Glutamatergic neuron (in vitro differentiated cells): ENCODE results near the gene NOTUM. TPM values are rescaled to one million over a fixed set of nuclear protein-coding genes. Genes with fewer than 3 reads are reported as not detected.

Experiments used
- DNase-seq: peaks from one replicate; pipeline ENCODE4 v3.0.0; 2022
- H3K27ac Mint-ChIP-seq: one replicate; pipeline ENCODE4 v1.8.0; 2020; ENCODE audit warnings: mild to moderate bottlenecking, mixed read lengths, inconsistent platforms; ENCODE audit not compliant: unreplicated experiment
- H3K27me3 Mint-ChIP-seq: one replicate; pipeline ENCODE4 v1.8.0; 2020; ENCODE audit warnings: mild to moderate bottlenecking, moderate library complexity, mixed read lengths, inconsistent platforms; ENCODE audit not compliant: unreplicated experiment
- H3K36me3 Mint-ChIP-seq: one replicate; pipeline ENCODE4 v1.8.0; 2020; ENCODE audit warnings: mild to moderate bottlenecking, mixed read lengths, inconsistent platforms; ENCODE audit not compliant: unreplicated experiment
- H3K4me1 Mint-ChIP-seq: one replicate; pipeline ENCODE4 v1.8.0; 2020; ENCODE audit warnings: mild to moderate bottlenecking, low read depth, mixed read lengths, inconsistent platforms; ENCODE audit not compliant: unreplicated experiment
- H3K4me3 Mint-ChIP-seq: one replicate; pipeline ENCODE4 v1.8.0; 2020; ENCODE audit warnings: mild to moderate bottlenecking, mixed read lengths, inconsistent platforms; ENCODE audit not compliant: unreplicated experiment
- H3K9me3 Mint-ChIP-seq: one replicate; pipeline ENCODE4 v1.8.0; 2020; ENCODE audit warnings: mild to moderate bottlenecking, moderate library complexity, mixed read lengths, inconsistent platforms; ENCODE audit not compliant: unreplicated experiment
- CTCF ChIP-seq: fragments of 200-600 bp; sonication (generic); IDR thresholded peaks from one replicate; pipeline ENCODE4 v1.5.0; 2021; ENCODE audit not compliant: partially characterized antibody, unreplicated experiment
- total RNA-seq: library from RNA; stranded (reverse); fragmentation: NEBNext Ultra II Directional; extraction: Animal tissue kit (Norgen Biotek cat#: 25700); gene quantifications from one replicate; pipeline ENCODE4 v1.2.1, GENCODE V29; 2021; ENCODE audit not compliant: unreplicated experiment

NOTUM gene
- total RNA-seq, 1 donor from 2014 or later = 39.8 TPM

DNA sequence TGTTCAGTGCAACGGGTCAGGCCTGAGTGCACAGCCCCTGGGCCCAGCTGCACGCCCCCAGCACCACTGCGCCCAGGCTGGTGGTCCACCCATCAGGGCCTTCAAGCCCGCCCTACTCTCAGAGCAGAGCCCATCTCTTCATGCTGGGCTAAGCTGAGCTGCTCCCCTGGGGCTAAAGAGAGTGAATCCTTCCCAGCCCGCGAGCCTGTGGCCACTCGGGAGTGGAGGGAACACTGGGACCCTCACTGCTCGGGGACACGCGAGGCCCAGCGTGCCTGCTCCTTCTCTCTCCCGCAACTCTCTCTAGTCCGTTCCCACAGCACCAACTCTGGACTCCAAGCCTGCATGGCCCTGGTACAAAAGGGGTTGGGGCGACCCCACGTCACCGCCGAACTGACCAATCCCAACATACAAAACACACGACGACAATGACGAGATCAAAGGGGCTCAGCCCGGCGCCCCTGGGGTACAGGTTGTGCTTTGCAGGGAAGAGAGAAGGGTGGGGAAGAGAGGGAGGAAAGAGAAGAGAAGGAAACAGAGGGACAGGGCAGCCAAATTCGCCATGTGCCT, 38.9 kb downstream of the NOTUM start:
- Mint-ChIP-seq H3K27me3 (peaks cover 8% of the 10 kb centered on the region), H3K4me1 (peaks cover 31% of the 10 kb centered on the region), H3K36me3 (peaks cover 5% of the 10 kb centered on the region), H3K27ac (no peak overlapping the region), H3K9me3 (peaks cover 10% of the 10 kb centered on the region), H3K4me3 (peak overlapping the region; percentile 30)
- no peak for DNase-seq
- TF ChIP-seq CTCF = no peak

DNA sequence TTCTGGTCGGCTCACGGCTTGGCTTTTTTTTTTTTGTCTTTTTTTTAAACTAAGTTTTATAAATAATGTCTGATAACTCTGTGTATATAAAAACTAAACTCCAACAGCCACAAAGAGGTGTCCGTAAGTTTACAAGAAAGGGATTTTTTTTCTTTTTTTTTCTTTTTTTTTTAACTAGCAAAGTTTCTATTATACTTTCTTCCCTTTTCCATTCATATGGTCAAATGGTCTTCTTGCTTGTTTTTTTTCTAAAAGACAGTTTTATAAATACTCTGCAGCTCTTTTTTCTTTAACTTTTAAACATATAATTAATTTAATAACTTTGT, 39.5 kb downstream of the NOTUM start:
- no peak for TF ChIP-seq CTCF
- peaks cover 5% of the 10 kb centered on the region for H3K36me3 Mint-ChIP-seq
- no peak for DNase-seq
- no peak overlapping the region for H3K4me3 Mint-ChIP-seq
- H3K9me3 Mint-ChIP-seq = peaks cover 9% of the 10 kb centered on the region
- peaks cover 7% of the 10 kb centered on the region for H3K27me3 Mint-ChIP-seq
- no peak overlapping the region for H3K27ac Mint-ChIP-seq
- peaks cover 34% of the 10 kb centered on the region for H3K4me1 Mint-ChIP-seq

- Mint-ChIP-seq H3K9me3 (peaks cover 4% of the 10 kb centered on the region), H3K36me3 (peaks cover 5% of the 10 kb centered on the region), H3K4me3 (peak overlapping the region; percentile 72), H3K27me3 (peaks cover 4% of the 10 kb centered on the region), H3K27ac (no peak overlapping the region), H3K4me1 (peaks cover 28% of the 10 kb centered on the region)
- DNase-seq = no peak
- no peak for TF ChIP-seq CTCF
These were observed 40.1 kb downstream of the NOTUM start for GRCh38 chr17:81920612-81921536.

DNA sequence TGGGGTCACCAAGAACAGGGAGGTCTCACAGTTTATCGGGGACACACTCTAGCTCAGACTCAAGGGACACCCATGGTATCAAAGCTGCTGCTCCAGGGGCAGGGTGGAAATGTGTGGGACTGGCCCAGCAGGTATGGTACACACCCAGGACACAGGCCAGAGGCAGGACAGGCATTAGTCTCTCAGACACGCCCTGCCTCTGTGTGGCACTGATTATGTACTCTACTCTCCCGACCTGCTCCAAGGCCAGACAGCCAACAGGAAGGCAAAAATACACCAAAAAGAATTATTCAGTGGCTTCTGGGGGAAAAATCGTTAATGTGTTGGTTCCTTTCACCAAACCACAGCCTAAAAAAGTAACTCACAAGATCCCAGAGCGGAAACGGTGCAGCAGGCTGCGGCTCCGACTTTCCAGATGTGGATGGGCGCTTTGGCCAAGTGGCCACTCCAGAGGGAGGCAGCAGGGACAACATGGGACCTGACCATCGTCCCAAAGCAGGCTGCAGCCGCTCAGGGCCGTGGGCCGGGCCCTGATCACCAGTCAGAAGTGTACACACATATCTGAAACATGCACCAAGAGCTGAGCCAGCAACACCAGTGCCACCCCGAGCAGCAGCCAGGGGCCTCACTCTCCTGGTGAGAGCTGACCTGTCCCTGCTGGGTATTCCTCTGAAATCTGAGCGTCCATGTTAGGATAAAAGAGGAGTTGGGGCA, 42.0 kb downstream of the NOTUM start:
- no peak for DNase-seq
- peaks cover 4% of the 10 kb centered on the region for H3K27me3 Mint-ChIP-seq
- no peak for TF ChIP-seq CTCF
- H3K4me3 Mint-ChIP-seq = no peak overlapping the region
- H3K4me1 Mint-ChIP-seq = peaks cover 20% of the 10 kb centered on the region
- H3K36me3 Mint-ChIP-seq = peaks cover 5% of the 10 kb centered on the region
- H3K27ac Mint-ChIP-seq = peak overlapping the region; percentile 15
- peaks cover 2% of the 10 kb centered on the region for H3K9me3 Mint-ChIP-seq
